CD4-positive, alpha-beta T cell treated with Interleukin-4 for 4 hours (primary cell): Measurements from ENCODE around the gene TMEM134.
A peak's percentile ranks its signal among the peaks of the same experiment; 100 is the strongest.

Experiments used
- DNase-seq: peaks from one replicate; pipeline ENCODE4 v3.0.0-alpha.2; 2020

TMEM134 gene

GRCh38 chr11:67420646-67421429 lies 48.2 kb downstream of the TMEM134 start:
- DNase-seq = peak; percentile 96

GRCh38 chr11:67420147-67420645 lies 48.9 kb downstream of the TMEM134 start:
- DNase-seq = no peak

GRCh38 chr11:67419325-67420049 lies 49.6 kb downstream of the TMEM134 start:
- no peak for DNase-seq

- no peak for DNase-seq
Observed at GRCh38 chr11:67418476-67419281, 50.4 kb downstream of the TMEM134 start.

GRCh38 chr11:67417425-67417824 lies 51.6 kb downstream of the TMEM134 start:
- no peak for DNase-seq

GRCh38 chr11:67416416-67417335 lies 52.4 kb downstream of the TMEM134 start:
- peak; percentile 94 for DNase-seq

- DNase-seq = no peak
Observed at GRCh38 chr11:67415501-67416304, 53.3 kb downstream of the TMEM134 start, which contains the start of gene CARNS1. Gene CARNS1, plus strand, starts transcription at chr11:67415678. Its CDS starts 522 bp downstream, at chr11:67416200.

GRCh38 chr11:67413266-67413849 lies 55.7 kb downstream of the TMEM134 start:
- DNase-seq = no peak

- DNase-seq = no peak
Observed at GRCh38 chr11:67412495-67413179, 56.4 kb downstream of the TMEM134 start.

- no peak for DNase-seq
Observed at GRCh38 chr11:67411785-67412152, 57.3 kb downstream of the TMEM134 start.
